ENCODE measurements around the gene NIP7.

NIP7 gene

DNA sequence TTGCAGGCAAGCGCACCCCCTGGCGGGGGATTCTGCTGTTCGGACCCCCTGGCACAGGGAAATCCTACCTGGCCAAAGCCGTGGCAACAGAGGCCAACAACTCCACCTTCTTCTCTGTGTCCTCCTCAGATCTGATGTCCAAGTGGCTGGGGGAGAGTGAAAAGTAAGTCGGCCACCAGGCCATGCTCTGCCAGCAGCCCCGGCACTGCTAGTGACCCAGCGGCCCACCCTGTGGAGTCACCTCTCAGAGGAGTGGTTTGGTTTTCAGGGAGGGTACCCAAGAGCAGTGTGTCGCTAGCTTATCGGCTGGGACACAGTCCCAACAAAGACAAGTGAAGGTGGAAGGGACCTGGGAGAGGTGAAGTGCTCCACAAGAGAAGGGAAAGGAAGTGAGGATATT, 20.2 kb upstream of the NIP7 start:
- no peak for DNase-seq

DNA sequence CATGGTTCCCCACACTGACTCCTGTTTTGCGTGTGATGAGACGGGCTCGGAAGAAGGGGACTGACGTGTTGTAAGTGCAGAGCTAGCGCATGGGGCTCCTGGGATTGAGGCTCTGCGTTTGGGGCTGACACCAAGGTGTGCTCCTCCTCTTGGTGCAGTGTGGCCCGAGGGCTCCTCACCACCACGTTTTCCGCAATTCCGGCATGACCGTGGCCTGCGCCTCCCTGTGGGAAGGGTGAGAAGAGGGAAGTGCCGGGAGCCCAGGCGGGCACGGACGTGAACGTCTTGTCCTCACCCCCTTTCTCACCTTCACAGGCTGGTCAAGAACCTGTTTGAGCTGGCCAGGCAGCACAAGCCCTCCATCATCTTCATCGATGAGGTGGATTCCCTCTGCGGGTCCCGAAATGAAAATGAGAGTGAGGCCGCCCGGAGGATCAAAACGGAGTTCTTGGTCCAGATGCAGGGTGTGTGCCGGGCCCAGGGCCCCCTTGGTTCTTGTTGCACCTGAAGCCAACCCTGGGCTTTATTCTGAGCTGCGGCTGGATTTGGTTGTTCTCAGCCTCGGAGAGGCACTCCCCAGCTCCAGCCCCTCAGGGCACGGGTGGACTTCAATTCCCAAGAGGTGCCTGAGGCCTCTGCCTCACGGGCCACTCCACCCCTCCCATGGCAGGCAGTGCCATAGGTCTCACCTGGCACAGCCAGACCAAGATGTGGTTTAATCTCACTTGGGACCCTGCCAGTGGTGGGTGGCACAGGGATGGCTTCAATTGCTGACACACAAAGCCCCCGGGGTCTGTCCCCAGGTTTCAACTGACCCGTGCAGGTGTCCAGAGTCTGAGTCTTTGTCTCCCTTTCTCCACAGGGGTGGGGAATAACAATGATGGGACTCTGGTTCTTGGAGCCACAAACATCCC, 19.5 kb upstream of the NIP7 start:
- DNase-seq, result no peak

GRCh38 chr16:69320740-69321073, 18.9 kb upstream of the NIP7 start:
- DNase-seq, result no peak

DNA sequence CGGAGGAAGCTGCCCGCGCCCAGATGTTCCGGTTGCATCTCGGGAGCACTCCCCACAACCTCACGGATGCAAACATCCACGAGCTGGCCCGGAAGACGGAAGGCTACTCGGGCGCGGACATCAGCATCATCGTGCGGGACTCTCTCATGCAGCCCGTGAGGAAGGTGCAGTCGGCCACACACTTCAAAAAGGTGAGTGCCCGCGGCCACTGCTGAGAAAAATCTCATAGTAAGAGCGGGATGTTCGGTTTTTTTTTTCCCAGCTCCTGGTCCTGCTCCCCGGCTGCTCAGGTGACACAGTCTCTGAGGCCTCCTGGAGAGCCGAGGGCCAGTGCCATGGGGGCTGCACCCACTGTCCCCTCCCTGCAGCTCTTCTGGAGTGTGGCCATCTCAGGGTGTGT, 18.5 kb upstream of the NIP7 start:
- DNase-seq, result no peak

GRCh38 chr16:69322343-69322742, 17.2 kb upstream of the NIP7 start:
- DNase-seq, result no peak

DNA sequence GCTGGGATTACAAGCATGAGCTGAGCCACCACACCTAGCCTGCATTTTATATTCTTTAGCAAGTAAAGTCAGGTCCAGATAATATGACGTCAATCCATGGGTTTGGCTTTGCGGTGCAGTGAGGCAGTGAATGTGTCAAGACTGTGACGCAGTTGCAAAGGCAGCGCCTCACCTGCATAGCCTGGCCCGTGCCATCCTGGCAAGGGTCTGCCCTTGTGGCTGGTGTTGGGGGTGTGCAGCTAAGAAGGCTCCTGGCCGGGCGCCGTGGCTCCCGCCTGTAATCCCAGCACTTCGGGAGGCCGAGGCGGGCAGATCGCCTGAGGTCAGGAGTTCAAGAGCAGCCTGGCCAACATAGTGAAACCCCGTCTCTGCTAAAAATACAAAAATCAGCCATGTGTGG, 16.2 kb upstream of the NIP7 start:
- DNase-seq, result no peak

DNA sequence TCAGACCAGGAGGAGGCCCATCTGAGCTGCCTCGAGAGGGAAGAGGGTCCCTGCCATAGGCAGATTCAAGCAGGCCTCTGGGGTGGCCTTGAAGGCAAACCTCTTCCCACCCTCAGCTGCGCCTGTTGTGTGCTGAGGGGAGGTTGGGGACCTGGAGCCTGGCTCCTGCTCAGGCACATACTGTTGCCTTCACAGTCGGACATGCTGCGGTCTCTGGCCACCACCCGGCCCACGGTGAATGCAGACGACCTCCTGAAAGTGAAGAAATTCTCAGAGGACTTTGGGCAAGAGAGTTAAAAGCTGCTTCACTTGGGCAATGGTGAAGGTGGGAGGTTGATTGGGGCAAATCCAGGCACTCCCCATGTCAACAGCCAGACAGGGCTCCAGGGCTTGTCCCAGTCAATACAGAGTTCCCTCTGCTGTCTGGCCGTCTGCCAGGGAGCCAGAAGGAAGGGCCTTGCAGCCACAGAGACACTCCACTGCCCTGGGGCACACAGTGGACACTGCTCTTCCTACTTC, 15.5 kb upstream of the NIP7 start:
- DNase-seq, result no peak

DNA sequence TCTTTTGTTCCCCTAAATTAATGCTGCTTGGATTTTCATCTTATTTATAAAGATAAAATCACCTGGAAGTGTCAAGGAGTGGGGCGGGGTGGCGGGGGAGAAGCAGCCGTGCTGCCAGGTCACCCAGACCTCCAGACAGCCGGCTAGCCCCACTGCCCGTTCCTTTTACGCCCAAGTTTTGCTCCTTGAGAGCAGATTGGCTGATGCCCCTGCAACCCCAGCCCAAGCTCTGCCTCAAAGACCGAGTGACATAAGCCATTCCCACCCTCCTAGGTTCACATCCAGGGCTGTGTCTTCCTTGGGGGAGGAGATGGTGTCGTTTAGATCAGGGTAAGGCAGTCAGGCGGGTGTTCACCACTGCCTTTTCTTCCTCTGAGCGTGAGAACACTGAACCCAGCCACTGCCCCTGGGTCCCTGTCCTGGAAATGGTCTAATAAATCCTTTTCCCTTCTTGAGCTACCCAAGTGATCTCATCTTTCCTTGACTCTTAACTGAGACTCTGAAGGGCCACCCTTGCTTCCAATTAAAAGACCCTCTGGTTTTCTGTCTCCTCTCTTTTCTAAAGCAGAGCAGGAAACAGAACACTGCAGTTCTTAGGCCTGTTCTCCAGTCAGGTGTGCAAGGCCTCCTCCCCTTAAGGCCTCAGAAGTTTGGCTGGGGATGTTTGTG, 14.9 kb upstream of the NIP7 start:
- no peak for DNase-seq

- no peak for DNase-seq
These were observed 13.8 kb upstream of the NIP7 start for GRCh38 chr16:69325784-69326171.

DNA sequence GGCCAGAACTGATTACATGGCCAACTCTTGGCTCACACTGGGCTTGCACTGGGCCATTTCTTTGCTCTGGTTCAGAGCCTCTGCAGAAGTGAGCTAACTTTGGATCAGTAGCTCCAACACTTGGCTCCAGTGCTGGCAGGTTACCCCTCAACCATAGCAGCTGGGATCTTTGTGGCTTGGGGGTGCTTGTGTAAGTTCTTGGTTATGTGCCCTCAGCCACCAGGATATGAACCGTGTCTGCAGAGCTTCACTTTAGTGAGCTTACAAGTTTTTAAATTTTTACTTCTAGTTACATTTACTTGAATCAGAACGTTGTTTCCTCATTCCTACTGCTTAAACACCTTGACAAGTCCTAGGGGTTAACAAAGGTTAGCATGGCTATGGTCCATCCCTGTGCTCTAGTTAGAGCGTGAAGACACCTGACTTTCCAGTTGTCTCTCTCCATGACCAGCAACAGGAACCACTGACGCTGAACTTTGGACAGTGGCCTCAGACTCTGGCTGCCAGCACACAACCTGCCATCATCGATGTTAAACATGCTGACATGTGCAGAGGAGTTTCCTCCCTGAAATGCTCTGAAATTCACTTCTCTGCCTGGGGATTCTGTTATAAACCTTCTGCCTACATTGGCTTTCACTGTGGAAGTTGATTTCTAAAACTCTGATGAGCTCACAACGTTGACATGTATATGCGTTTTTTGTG, 13.2 kb upstream of the NIP7 start:
- no peak for DNase-seq

DNA sequence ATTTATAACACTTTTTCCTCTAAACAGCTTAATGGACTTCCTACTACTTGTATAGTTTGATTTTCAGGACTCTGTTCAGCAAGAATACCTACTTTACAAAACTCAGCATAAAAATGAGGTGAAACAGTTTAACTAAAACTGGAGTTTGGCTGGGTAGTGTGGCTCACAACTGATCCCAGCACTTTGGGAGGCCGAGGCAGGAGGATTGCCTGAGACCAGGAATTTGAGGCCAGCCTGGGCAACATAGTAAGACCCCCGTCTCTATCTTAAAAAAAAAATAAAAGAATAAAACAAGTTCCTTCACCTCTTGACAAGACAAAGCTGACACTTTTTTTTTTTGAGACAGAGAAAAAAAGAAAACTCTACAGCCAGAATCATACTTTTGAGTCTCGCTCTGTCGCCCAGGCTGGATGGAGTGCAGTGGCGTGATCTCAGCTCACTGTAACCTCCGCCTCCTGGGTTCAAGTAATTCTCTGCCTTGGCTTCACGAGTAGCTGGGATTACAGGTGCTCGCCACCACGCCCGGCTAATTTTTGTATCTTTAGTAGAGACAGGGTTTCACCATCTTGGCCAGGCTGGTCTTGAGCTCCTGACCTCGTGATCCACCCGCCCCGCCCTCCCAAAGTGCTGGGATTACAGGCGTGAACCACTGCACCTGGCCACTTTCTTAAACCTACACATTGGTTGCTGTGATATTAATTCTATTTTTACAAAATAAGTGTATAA, 11.8 kb upstream of the NIP7 start:
- no peak for DNase-seq

- no peak for DNase-seq
These were observed 10.7 kb upstream of the NIP7 start for GRCh38 chr16:69328854-69329316.

- peak; percentile 7 for DNase-seq
These were observed 9.9 kb upstream of the NIP7 start for GRCh38 chr16:69329369-69330285.

- peak; percentile 90 for DNase-seq
These were observed 9.1 kb upstream of the NIP7 start, which contains the start of gene PDF for GRCh38 chr16:69330286-69331109. PDF (minus strand) TSS chr16:69330588; CDS start chr16:69330570, 18 bp downstream.

DNA sequence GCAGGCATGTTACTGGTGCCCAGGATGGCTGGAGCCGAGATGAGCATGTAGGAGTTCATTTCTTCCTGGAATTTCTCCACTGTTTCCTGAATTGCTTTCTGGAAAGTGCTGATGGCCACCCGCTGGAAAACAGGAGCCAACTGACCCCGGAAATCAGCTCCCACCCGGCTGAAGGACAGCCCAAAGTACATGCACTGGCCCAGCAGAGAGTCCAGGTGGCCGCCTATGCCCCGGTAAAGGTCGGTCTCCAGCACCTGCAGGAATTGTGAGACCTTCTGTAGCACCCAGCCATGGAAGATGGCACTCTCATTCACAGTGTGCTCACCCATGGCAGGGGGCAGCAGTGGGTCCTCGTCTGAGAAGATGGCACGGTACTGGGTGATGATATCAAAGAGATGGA, 4.9 kb upstream of the NIP7 start:
- DNase-seq, result no peak

DNA sequence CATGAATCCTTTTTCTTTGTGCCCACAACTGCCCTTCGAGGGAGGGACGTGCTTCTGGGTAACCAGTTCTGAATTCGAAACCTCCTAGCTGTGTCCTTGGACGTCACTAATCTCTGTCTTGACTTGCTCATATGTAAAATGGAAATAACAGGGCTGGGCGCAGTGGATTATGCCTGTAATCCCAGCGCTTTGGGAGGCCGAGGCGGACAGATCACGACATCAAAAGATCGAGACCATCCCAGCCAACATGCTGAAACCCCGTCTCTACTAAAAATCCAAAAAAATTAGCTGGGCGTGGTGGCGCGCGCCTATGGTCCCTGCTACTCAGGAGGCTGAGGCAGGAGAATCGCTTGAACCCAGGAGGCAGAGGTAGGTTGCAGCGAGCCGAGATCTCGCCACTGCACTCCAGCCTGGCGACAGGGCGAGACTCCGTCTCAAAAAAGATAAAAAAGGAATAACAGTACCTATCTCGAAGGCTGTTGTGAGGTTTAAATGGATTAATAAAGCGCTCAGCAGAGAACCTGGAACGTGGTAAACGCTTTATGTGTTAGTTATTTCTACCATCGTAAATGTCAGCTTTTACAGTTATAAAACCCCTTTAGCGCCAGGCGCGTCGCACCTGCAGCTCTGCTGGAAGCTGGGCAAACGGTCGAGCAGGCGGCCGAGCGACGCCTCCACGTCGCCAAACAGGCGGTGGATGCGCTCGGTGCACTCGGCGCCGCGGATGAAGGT, 849 bp upstream of the NIP7 start:
- DNase-seq, result no peak

DNA sequence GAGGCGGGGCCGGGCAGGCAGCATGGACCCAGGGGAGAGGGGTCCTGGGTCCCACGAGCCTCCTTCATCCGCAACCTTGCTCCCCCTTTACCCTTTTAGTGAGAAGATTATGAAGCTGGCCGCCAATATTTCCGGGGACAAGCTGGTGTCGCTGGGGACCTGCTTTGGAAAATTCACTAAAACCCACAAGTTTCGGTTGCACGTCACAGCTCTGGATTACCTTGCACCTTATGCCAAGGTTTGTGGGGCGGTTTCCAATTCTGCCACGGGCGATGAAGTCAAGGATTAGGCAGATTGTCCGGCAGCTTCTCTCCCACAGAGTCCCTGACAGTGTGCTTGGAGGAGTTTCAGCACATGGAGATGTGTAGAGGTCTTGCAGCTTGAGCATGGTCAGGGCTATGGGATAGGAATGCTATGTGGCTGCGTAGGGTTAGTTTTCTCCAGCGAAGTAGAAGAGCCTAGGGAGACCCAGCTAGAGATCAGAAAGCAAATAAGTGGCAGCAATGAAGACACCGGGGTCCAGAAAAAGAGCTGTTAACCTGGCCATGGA, 598 bp downstream of the NIP7 start:
- DNase-seq, result no peak

DNA sequence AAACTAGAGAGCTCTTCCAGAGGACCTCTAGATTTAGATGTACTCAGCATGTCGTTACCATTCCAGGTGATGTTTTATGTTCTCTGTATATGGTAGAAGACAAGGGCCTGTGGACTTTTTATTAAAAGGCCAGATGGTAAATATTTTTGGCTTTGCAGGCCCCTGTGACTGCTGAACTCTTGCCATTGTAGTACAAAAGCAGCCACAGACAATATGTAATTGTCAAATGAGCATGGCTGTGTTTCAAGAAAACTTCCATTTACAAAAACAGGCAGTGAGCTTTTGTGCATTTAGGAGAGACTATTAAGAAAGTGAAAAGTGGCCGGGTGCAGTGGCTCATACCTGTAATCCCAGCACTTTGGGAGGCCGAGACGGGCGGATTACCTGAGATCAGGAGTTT, 4.6 kb downstream of the NIP7 start:
- DNase-seq, result no peak

- DNase-seq, result no peak
These were observed 6.4 kb downstream of the NIP7 start for GRCh38 chr16:69345923-69346322.

DNA sequence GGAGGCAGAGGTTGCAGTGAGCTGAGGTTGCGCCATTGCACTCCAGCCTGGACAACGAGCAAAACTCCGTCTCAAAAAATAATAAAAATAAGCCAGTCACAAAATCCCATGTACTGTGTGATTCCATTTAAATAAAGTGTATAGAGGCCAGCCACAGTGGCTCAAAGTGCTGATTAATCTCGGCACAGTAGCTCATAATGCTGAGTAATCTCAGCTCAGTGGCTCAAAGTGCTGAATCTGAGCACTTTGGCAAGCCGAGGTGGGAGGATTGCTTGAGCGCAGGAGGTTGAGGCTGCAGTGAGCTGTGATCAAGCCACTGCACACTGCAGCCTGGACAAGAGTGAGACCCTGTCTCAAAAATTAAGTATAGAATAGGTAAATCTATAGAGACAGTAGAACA, 7.1 kb downstream of the NIP7 start:
- DNase-seq, result no peak

Measured in amniotic stem cell (primary cell).